ENCODE measurements around the gene EMX2. TPM values are rescaled to one million over a fixed set of nuclear protein-coding genes. Genes with fewer than 3 reads are reported as not detected.

The EMX2 gene
- total and polyA plus RNA-seq, 2 of the 13 experiments (the other 11 are each of a cell fraction or from before 2014, with no cell fraction given), result not detected

DNA sequence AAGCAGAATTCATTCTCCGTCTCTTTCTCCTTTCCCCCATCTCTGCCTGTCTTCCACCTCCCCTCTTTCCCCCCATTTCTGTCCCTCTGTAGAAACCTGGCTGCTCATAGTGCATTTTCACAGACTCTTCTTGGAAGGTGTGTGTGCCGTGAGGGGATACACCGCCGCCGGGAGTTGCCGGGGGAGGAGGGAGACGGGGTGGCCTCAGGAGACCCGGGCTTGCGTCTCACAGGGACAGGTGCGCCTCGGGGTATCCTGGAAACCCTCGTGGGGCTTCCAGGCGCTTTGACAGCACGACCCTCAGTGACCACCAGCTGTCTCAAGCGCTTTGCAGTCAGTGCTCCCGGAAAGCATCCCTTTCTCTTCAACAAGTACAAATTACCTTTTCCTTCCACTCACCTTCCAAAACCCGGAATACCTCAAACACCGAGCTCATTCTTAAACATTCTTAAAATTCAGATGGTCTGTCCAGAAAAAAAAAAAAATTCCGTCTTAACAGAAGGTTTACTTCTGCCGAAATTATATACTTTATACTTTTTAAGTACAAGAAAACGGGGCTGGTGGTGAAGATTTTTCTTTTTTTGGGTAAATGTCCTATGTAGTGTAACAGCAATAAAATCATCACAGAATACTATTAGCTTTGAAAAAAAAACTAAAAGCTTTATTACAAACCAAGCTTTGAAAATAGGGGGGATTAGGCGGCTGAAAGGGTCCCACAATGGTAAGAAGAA lies 8.2 kb downstream of the EMX2 start:
- in situ Hi-C loops (cut with HindIII; ENCODE audit: extremely low pct_ligation_motif_present, low pct_unique_long_range_greater_than_20kb) (no loop called here), intact Hi-C loops (cut with micrococcal nuclease; ENCODE audit: unreplicated experiment) (no loop called here)
- FAIRE-seq, result no peak
- TF ChIP-seq POLR2AphosphoS5 (IDR thresholded peaks at IDR 0.05; ENCODE audit: low read depth, low read length) (no peak), IRF9 (CRISPR knock-in tag; IDR thresholded peaks at IDR 0.05; ENCODE audit: borderline replicate concordance) (no peak), KDM3A (CRISPR knock-in tag; IDR thresholded peaks at IDR 0.05; ENCODE audit: low read depth) (no peak), ZNF431 (CRISPR knock-in tag; IDR thresholded peaks at IDR 0.05; ENCODE audit: borderline replicate concordance, low read depth) (no peak), GMEB2 (CRISPR knock-in tag; IDR thresholded peaks at IDR 0.05; ENCODE audit: low read depth) (no peak), CBFB (CRISPR knock-in tag; IDR thresholded peaks at IDR 0.05) (no peak), ZNF639 (CRISPR knock-in tag; conservative IDR thresholded peaks at IDR 0.05) (no peak), HOXA9 (CRISPR knock-in tag; IDR thresholded peaks at IDR 0.05; ENCODE audit: borderline replicate concordance) (no peak), ZNF816 (CRISPR knock-in tag; IDR thresholded peaks at IDR 0.05; ENCODE audit: borderline replicate concordance) (no peak), GLI4 (CRISPR knock-in tag; IDR thresholded peaks at IDR 0.05; ENCODE audit: borderline replicate concordance) (no peak), RFXAP (CRISPR knock-in tag; IDR thresholded peaks at IDR 0.05; ENCODE audit: borderline replicate concordance) (no peak), ZNF784 (CRISPR knock-in tag; IDR thresholded peaks at IDR 0.05; ENCODE audit: borderline replicate concordance) (no peak), ZNF224 (CRISPR knock-in tag; IDR thresholded peaks at IDR 0.05) (no peak), GTF2F1 (IDR thresholded peaks at IDR 0.05; ENCODE audit: low read length) (no peak), ZC3H4 (CRISPR knock-in tag; IDR thresholded peaks at IDR 0.05; ENCODE audit: borderline replicate concordance) (no peak), IKZF1 (IDR thresholded peaks at IDR 0.05) (no peak)
- ChIA-PET POLR2A (no interaction called here), CTCF (ENCODE audit: low intra/inter-chr PET ratio, low total read pairs) (no interaction called here)
- no peaks in the 10 kb centered on the region for H3K79me2 ChIP-seq (ENCODE audit: insufficient read depth, low read length)
- H3K27ac ChIP-seq (ENCODE audit: extremely low read length, insufficient read depth, low read length), result no peak overlapping the region
- H3K4me1 ChIP-seq (ENCODE audit: insufficient read depth, low read length), result no peaks in the 10 kb centered on the region
- H3K36me3 ChIP-seq (replicated peaks in 1 of 2; ENCODE audit: control insufficient read depth in 1 of 2, insufficient read depth in 2 of 2, low read length in 2 of 2), result no peaks in the 10 kb centered on the region
- no peak overlapping the region for H3K4me2 ChIP-seq (ENCODE audit: low read depth, low read length)
- no peak overlapping the region for H2AFZ ChIP-seq (ENCODE audit: low read length)
- no peak overlapping the region for H3K4me3 ChIP-seq (replicated peaks in 1 of 3; ENCODE audit: insufficient read depth in 1 of 3, low read depth in 2 of 3, low read length in 3 of 3)
- no peaks in the 10 kb centered on the region for H4K20me1 ChIP-seq (ENCODE audit: insufficient read depth, low read length)
- WGBS (ENCODE audit: low lambda C conversion rate), result 1% methylated on average over 22 of the region's 22 CpGs
- H3K27me3 ChIP-seq (ENCODE audit: control insufficient read depth in 1 of 2, insufficient read depth in 2 of 2, low read length in 2 of 2), result peaks cover 16 to 95% of the 10 kb centered on the region in 2 experiments
- no peak for DNase-seq (ENCODE audit: low spot score)
- H3K9ac ChIP-seq (ENCODE audit: insufficient read depth, low read depth, low read length), result no peak overlapping the region
- no TSS peak for BruUV-seq (replicated peaks)
- no peak for ATAC-seq
- no peaks in the 10 kb centered on the region for H3K9me3 ChIP-seq (ENCODE audit: low read length)
